Measurements from ENCODE around the gene COX4I2. TPM values are rescaled to one million over a fixed set of nuclear protein-coding genes. Genes with fewer than 3 reads are reported as not detected.
"Not testable (repeated sequence)": the region's sequence is repeated elsewhere in the genome, so short reads cannot be mapped to it uniquely, and the experiment has no call there.

The COX4I2 gene
- total and polyA plus RNA-seq, 3 experiments from 2014 or later: not detected

GRCh38 chr20:31615416-31615815, 22.3 kb upstream of the COX4I2 start:
- Mint-ChIP-seq H3K4me1 (peaks cover 0 to 4% (median 0%) of the 10 kb centered on the region in 3 donors), H3K36me3 (no peaks in the 10 kb centered on the region), H3K27me3 (peaks cover 8 to 29% of the 10 kb centered on the region in 2 donors), H3K4me3 (no peak overlapping the region), H3K27ac (no peak overlapping the region), H3K9me3 (no peaks in the 10 kb centered on the region)
- H3K4me1 ChIP-seq (ENCODE audit: insufficient read depth, low read length): no peaks in the 10 kb centered on the region
- no peak for DNase-seq
- POLR2A ChIA-PET: no interaction called here
- no peak overlapping the region for H3K4me3 ChIP-seq (ENCODE audit: low read length)
- no peaks in the 10 kb centered on the region for H3K9me3 ChIP-seq (ENCODE audit: low read length)
- H3K27ac ChIP-seq (ENCODE audit: low read depth, low read length): no peak overlapping the region
- CTCF ChIA-PET: interaction anchor here (23.1 kb wide), 1 partner anchor 50 kb away, joined by 887 read pairs; no protein-coding TSS in a partner anchor
- no peaks in the 10 kb centered on the region for H3K36me3 ChIP-seq (ENCODE audit: insufficient read depth, low read length)
- H3K27me3 ChIP-seq (ENCODE audit: insufficient read depth, low read length, poor library complexity, severe bottlenecking): no peaks in the 10 kb centered on the region

DNA sequence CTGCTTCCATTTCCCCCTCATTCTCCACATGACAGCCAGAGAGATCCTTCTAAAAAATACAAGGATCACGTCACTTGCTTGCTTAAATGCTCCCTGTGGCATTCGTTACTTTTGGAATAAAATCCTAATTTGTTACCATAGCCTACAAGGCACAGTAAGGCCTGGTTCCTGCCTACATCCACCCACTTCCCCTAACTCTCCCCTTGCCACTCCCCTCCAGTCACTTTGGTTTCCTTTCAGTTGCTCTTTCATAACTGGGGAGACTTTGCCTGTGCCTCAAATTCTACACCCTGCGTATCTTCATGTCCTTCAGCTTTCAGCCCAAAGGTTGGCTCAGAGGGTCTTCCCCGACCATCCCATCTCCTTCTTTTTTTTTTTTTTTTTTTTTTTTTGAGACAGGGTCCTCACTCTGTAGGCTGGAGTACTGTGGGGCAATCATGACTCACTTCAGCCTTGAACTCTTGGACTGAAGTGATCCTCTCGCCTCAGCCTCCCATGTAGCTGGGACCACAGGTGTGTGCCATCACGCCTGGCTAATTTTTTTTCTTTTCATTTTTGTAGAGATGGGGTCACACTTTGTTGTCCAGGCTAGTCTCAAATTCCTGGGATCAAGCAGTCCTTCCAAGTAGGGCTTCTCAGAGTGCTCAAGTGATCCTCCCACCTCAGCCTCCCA, 20.1 kb upstream of the COX4I2 start:
- Mint-ChIP-seq H3K9me3 (no peaks in the 10 kb centered on the region), H3K4me3 (no peak overlapping the region), H3K27ac (no peak overlapping the region)

GRCh38 chr20:31620246-31620645, 17.5 kb upstream of the COX4I2 start:
- H3K4me3 Mint-ChIP-seq: no peak overlapping the region
- no peaks in the 10 kb centered on the region for H3K9me3 Mint-ChIP-seq
- peaks cover 6 to 24% of the 10 kb centered on the region in 2 donors for H3K27me3 Mint-ChIP-seq
- POLR2A ChIA-PET: no interaction called here
- no peaks in the 10 kb centered on the region for H3K36me3 ChIP-seq (ENCODE audit: insufficient read depth, low read length)
- H3K9me3 ChIP-seq (ENCODE audit: low read length): no peaks in the 10 kb centered on the region
- no peaks in the 10 kb centered on the region for H3K4me1 ChIP-seq (ENCODE audit: insufficient read depth, low read length)
- H3K27me3 ChIP-seq (ENCODE audit: insufficient read depth, low read length, poor library complexity, severe bottlenecking): no peaks in the 10 kb centered on the region
- no peak for DNase-seq
- no peak overlapping the region for H3K27ac Mint-ChIP-seq
- H3K4me1 Mint-ChIP-seq: no peaks in the 10 kb centered on the region
- no peaks in the 10 kb centered on the region for H3K36me3 Mint-ChIP-seq
- CTCF ChIA-PET: interaction anchor here (0.9 kb wide), 1 partner anchor 61 kb away, joined by 3 read pairs; no protein-coding TSS in a partner anchor
- no peak overlapping the region for H3K4me3 ChIP-seq (ENCODE audit: low read length)
- H3K27ac ChIP-seq (ENCODE audit: low read depth, low read length): no peak overlapping the region

More for the DNA sequence above, 20.1 kb upstream of the COX4I2 start:
- Histone ChIP-seq H3K9me3 (ENCODE audit: low read length) (no peaks in the 10 kb centered on the region), H3K27ac (ENCODE audit: low read depth, low read length) (no peak overlapping the region), H3K36me3 (ENCODE audit: insufficient read depth, low read length) (no peaks in the 10 kb centered on the region), H3K27me3 (ENCODE audit: insufficient read depth, low read length, poor library complexity, severe bottlenecking) (no peaks in the 10 kb centered on the region), H3K4me3 (ENCODE audit: low read length) (no peak overlapping the region), H3K4me1 (ENCODE audit: insufficient read depth, low read length) (no peaks in the 10 kb centered on the region)
- ChIA-PET POLR2A (no interaction called here), CTCF (interaction anchor here (23.1 kb wide), 1 partner anchor 52 kb away, joined by 887 read pairs; no protein-coding TSS in a partner anchor)
- peaks cover 0 to 4% (median 0%) of the 10 kb centered on the region in 3 donors for H3K4me1 Mint-ChIP-seq
- no peaks in the 10 kb centered on the region for H3K36me3 Mint-ChIP-seq
- H3K27me3 Mint-ChIP-seq: peaks cover 8 to 24% of the 10 kb centered on the region in 2 donors
- no peak for DNase-seq

GRCh38 chr20:31623123-31623505, 14.6 kb upstream of the COX4I2 start:
- H3K36me3 Mint-ChIP-seq; POLR2A ChIA-PET; DNase-seq; H3K9me3 Mint-ChIP-seq; H3K4me3 ChIP-seq (ENCODE audit: low read length); H3K9me3 ChIP-seq (ENCODE audit: low read length); H3K27ac Mint-ChIP-seq; H3K36me3 ChIP-seq (ENCODE audit: insufficient read depth, low read length); H3K27me3 ChIP-seq (ENCODE audit: insufficient read depth, low read length, poor library complexity, severe bottlenecking); H3K4me1 Mint-ChIP-seq; H3K4me1 ChIP-seq (ENCODE audit: insufficient read depth, low read length); H3K27ac ChIP-seq (ENCODE audit: low read depth, low read length); CTCF ChIA-PET; H3K4me3 Mint-ChIP-seq: not testable (repeated sequence)
- H3K27me3 Mint-ChIP-seq: peaks cover 1 to 13% of the 10 kb centered on the region in 2 donors

GRCh38 chr20:31626534-31626933, 11.2 kb upstream of the COX4I2 start:
- H3K9me3 Mint-ChIP-seq; POLR2A ChIA-PET; H3K27me3 Mint-ChIP-seq; H3K4me3 ChIP-seq (ENCODE audit: low read length); H3K36me3 Mint-ChIP-seq; H3K9me3 ChIP-seq (ENCODE audit: low read length); H3K27me3 ChIP-seq (ENCODE audit: insufficient read depth, low read length, poor library complexity, severe bottlenecking); H3K4me1 Mint-ChIP-seq; H3K27ac ChIP-seq (ENCODE audit: low read depth, low read length); DNase-seq; H3K4me1 ChIP-seq (ENCODE audit: insufficient read depth, low read length); H3K36me3 ChIP-seq (ENCODE audit: insufficient read depth, low read length); CTCF ChIA-PET; H3K4me3 Mint-ChIP-seq; H3K27ac Mint-ChIP-seq: not testable (repeated sequence)

GRCh38 chr20:31628057-31628456, 9.7 kb upstream of the COX4I2 start:
- H3K27ac Mint-ChIP-seq; H3K4me1 Mint-ChIP-seq; H3K4me3 ChIP-seq (ENCODE audit: low read length); H3K9me3 ChIP-seq (ENCODE audit: low read length); H3K27ac ChIP-seq (ENCODE audit: low read depth, low read length); DNase-seq; H3K27me3 ChIP-seq (ENCODE audit: insufficient read depth, low read length, poor library complexity, severe bottlenecking); CTCF ChIA-PET; H3K36me3 ChIP-seq (ENCODE audit: insufficient read depth, low read length); H3K27me3 Mint-ChIP-seq; H3K4me1 ChIP-seq (ENCODE audit: insufficient read depth, low read length); H3K9me3 Mint-ChIP-seq; POLR2A ChIA-PET; H3K36me3 Mint-ChIP-seq; H3K4me3 Mint-ChIP-seq: not testable (repeated sequence)

DNA sequence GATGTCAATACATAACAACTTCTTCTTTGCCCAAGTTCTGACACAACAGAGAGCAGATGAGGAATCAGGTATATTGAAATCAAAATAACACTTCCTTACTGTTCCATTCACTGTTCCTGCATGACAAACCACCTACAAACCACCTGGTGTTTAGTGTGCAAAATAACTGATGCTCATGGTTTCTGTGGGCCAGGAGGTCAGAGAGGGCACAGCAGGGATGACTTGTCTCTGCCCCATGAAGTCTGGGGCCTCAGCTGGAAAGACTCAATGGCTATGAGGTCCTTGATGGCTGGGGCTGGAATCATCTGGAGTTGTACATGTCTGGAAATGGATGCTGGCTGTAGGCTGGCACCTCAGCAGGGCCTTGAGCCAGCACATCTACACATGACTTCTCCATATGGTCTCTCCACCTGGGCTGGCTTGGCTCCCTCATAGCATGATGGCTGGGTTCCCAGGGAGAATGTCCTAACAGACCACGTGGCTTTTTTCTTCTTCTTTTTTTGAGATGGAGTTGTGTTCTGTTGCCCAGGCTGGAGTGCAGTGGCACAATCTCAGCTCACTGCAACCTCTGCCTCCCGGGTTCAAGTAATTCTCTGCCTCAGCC, 7.4 kb upstream of the COX4I2 start:
- H3K36me3 Mint-ChIP-seq: no peaks in the 10 kb centered on the region
- no peak overlapping the region for H3K27ac ChIP-seq (ENCODE audit: low read depth, low read length)
- ChIA-PET CTCF (interaction anchor here (1.0 kb wide), 1 partner anchor 18 kb away, joined by 3 read pairs; no protein-coding TSS in a partner anchor), POLR2A (interaction anchor here (0.7 kb wide), 1 partner anchor 63 kb away, joined by 5 read pairs; no protein-coding TSS in a partner anchor)
- no peaks in the 10 kb centered on the region for H3K4me1 ChIP-seq (ENCODE audit: insufficient read depth, low read length)
- no peaks in the 10 kb centered on the region for H3K27me3 Mint-ChIP-seq
- DNase-seq: no peak
- no peak overlapping the region for H3K4me3 Mint-ChIP-seq
- H3K4me3 ChIP-seq (ENCODE audit: low read length): no peak overlapping the region
- H3K4me1 Mint-ChIP-seq: no peaks in the 10 kb centered on the region
- no peaks in the 10 kb centered on the region for H3K9me3 ChIP-seq (ENCODE audit: low read length)
- no peaks in the 10 kb centered on the region for H3K36me3 ChIP-seq (ENCODE audit: insufficient read depth, low read length)
- H3K27me3 ChIP-seq (ENCODE audit: insufficient read depth, low read length, poor library complexity, severe bottlenecking): no peaks in the 10 kb centered on the region
- no peaks in the 10 kb centered on the region for H3K9me3 Mint-ChIP-seq
- no peak overlapping the region for H3K27ac Mint-ChIP-seq

- H3K4me3 Mint-ChIP-seq: no peak overlapping the region
- H3K4me1 ChIP-seq (ENCODE audit: insufficient read depth, low read length): no peaks in the 10 kb centered on the region
- ChIA-PET CTCF (interaction anchor here (1.7 to 4.2 kb wide), 2 partner anchors 20 to 92 kb away, joined by 6 to 31 read pairs; no protein-coding TSS in a partner anchor), POLR2A (no interaction called here)
- H3K27ac Mint-ChIP-seq: no peak overlapping the region
- H3K27me3 ChIP-seq (ENCODE audit: insufficient read depth, low read length, poor library complexity, severe bottlenecking): no peaks in the 10 kb centered on the region
- no peaks in the 10 kb centered on the region for H3K27me3 Mint-ChIP-seq
- H3K27ac ChIP-seq (ENCODE audit: low read depth, low read length): no peak overlapping the region
- no peaks in the 10 kb centered on the region for H3K9me3 Mint-ChIP-seq
- no peaks in the 10 kb centered on the region for H3K4me1 Mint-ChIP-seq
- H3K9me3 ChIP-seq (ENCODE audit: low read length): no peaks in the 10 kb centered on the region
- H3K4me3 ChIP-seq (ENCODE audit: low read length): no peak overlapping the region
- no peaks in the 10 kb centered on the region for H3K36me3 ChIP-seq (ENCODE audit: insufficient read depth, low read length)
- no peak for DNase-seq
- no peaks in the 10 kb centered on the region for H3K36me3 Mint-ChIP-seq
Observed at GRCh38 chr20:31632548-31633338, 5.0 kb upstream of the COX4I2 start.

Measured in CD8-positive, alpha-beta memory T cell (primary cell).